Fibroblast of lung (primary cell): ENCODE measurements around the gene MED31.

Experiments
- CTCF ChIP-seq, 2 donors: IDR thresholded peaks in 1 of 2; conservative IDR thresholded peaks in 1 of 2; 1 replicate in 1 of 2; 2 replicates in 1 of 2; pipeline ENCODE4 v1.5.1; 2011 to 2012; ENCODE audit warnings: low read length in 2 of 2, control low read depth in 1 of 2, inconsistent platforms in 1 of 2, low read depth in 1 of 2, mild to moderate bottlenecking in 1 of 2
- EZH2 ChIP-seq: IDR thresholded peaks from 2 replicates; pipeline ENCODE4 v1.5.1; 2012; ENCODE audit warnings: low read length, control low read depth, mild to moderate bottlenecking; ENCODE audit errors: missing control alignments

- TF ChIP-seq CTCF (conservative IDR thresholded peaks at IDR 0.05 in 1 of 2, IDR thresholded peaks at IDR 0.05 in 1 of 2; ENCODE audit: low read depth in 1 of 2, low read length in 2 of 2) (no peak), EZH2 (no peak)
Measured at GRCh38 chr17:6686026-6686425, 34.6 kb upstream of the MED31 start.
